ENCODE data around the gene ACAT2. TPM values are rescaled to one million over a fixed set of nuclear protein-coding genes. Genes with fewer than 3 reads are reported as not detected.

The ACAT2 gene
- total RNA-seq, 4 donors from 2014 or later = 0.59 to 4.6 (median 2.4) TPM

DNA sequence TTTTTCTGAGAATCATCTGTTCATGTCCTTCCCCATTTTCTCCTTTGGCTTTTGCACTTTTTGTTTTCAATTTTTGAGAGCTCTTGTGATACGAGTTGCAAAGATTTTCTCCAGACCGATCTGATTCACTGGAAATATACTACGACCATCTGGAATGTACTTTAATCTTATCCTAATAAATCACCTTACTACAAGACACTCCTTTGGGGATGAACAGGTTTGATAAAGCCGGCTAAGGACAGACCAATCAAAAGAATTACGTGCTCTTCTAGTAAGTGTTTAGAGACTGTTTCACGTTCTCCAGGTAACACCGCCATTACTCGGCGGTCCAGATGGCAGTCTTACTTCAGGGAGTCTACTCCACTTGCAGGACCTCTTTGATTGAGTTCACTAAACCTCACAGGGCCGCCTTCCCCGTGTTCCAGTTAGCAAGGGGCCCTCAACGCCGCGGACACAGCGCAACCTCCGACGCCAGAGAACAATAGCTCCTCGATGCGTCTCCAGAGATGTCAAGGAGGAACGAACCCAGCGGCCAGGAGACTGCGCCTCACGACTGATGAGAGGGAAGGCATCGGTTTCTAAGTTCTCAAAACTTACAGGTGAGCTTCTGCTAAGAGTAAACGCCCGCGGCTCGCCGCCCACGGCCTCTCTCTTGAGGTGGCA lies 35.5 kb upstream of the ACAT2 start:
- peaks cover 42 to 45% of the 10 kb centered on the region in 2 donors for H3K4me1 ChIP-seq
- no peak for DNase-seq
- intact Hi-C loops (cut with DNase I; ENCODE audit: low total_unique reads) = loop anchor here (2.0 kb wide), 1 partner anchor 36 kb away; the partner anchor contains the start of gene ACAT2

DNA sequence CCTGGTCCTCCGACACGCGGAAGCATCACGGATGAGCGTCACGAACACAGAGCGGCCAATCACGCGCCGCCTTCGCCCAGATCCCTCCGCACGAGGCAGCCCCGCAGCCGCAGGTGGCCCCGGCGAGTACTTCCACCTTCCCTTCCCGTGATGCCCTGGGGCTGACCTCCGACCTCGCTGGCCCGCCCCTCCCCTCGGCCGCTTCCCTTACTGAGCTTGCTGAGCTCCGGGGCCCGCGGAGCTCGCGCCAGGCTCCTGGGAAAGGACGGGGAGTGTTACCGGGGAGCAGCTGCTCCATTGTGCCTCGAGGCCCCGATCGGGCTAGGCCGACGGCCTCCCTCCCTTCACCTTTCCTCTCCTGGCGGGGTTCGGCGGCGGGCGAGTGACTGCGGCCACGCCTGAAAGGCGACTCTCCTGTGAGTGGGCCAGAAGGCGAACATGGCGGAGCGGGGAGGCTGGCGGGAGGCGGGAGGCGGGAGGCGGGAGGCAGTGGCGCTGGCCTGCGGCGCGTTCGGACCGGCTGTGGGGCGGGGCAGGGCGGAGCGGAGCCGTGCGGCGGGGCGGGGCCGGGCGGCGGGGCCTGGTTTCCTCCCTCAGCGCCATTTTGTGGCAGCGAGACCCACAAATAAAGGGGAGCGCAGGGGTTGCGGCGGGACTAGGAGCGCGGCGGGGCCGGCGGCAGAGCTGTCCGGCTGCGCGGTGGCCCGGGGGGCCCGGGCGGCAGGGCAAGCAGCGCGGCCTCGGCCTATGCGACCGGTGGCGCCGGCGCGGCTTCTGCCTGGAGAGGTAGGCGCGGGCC lies 34.7 kb upstream of the ACAT2 start, which contains the start of gene WTAP:
TSS of gene WTAP (plus strand) at position 589 of the 799 bp plus-strand sequence. CDS start 8,760 bp downstream, outside the sequence.
- Histone ChIP-seq H3K27me3 (no peaks in the 10 kb centered on the region), H3K9me3 (no peaks in the 10 kb centered on the region), H3K4me1 (peaks cover 49 to 50% of the 10 kb centered on the region in 2 donors), H3K4me3 (peak within 1 kb of the TSS; percentile 86 to 99 (median 90)), H3K36me3 (no peaks in the 10 kb centered on the region), H3K27ac (peak within 1 kb of the TSS; percentile 99 to 100 (median 99))
- DNase-seq (peak; percentile 97 to 98), ATAC-seq (peak; percentile 82 to 88)
- intact Hi-C loops (cut with DNase I; ENCODE audit: low total_unique reads) = loop anchor here (1.0 to 2.0 kb wide), 3 partner anchors 34 to 62 kb away; partner anchors contain the start of genes ACAT2, SOD2 and TCP1
- TF ChIP-seq CTCF (IDR thresholded peaks at IDR 0.05 in 4 of 5, conservative IDR thresholded peaks at IDR 0.05 in 1 of 5) = peak in 1 of 5 experiments; percentile 40
- TF ChIP-seq POLR2A (IDR thresholded peaks at IDR 0.05) = peak; percentile 75 to 93
- in situ Hi-C loops (cut with MboI; ENCODE audit: low sequenced_read_pairs in 4 of 4) = loop anchor here in 1 of 4 donors (5.0 kb wide), 1 partner anchor 65 kb away; the partner anchor contains the start of gene MRPL18

More for the DNA sequence above, 35.5 kb upstream of the ACAT2 start:
- TF ChIP-seq POLR2A (IDR thresholded peaks at IDR 0.05) (peak; percentile 80 to 81), CTCF (IDR thresholded peaks at IDR 0.05 in 4 of 5, conservative IDR thresholded peaks at IDR 0.05 in 1 of 5) (no peak)
- Histone ChIP-seq H3K36me3 (no peaks in the 10 kb centered on the region), H3K4me3 (peak overlapping the region; percentile 86 to 99 (median 90)), H3K27me3 (no peaks in the 10 kb centered on the region), H3K9me3 (no peaks in the 10 kb centered on the region), H3K27ac (peak overlapping the region; percentile 99 to 100 (median 99))
- peak; percentile 1 to 5 for ATAC-seq
- in situ Hi-C loops (cut with MboI; ENCODE audit: low sequenced_read_pairs in 4 of 4) = loop anchor here in 1 of 4 donors (5.0 kb wide), 1 partner anchor 66 kb away; the partner anchor contains the start of gene MRPL18

- ATAC-seq (peak; percentile 38), DNase-seq (no peak)
- intact Hi-C loops (cut with DNase I; ENCODE audit: low total_unique reads) = loop anchor here (1.0 to 2.0 kb wide), 3 partner anchors 35 to 61 kb away; partner anchors contain the start of genes ACAT2, SOD2 and TCP1
- Histone ChIP-seq H3K36me3 (no peaks in the 10 kb centered on the region), H3K27ac (peak overlapping the region; percentile 99 to 100 (median 99)), H3K9me3 (no peaks in the 10 kb centered on the region), H3K27me3 (no peaks in the 10 kb centered on the region), H3K4me1 (peaks cover 57% of the 10 kb centered on the region in 2 donors), H3K4me3 (peak overlapping the region; percentile 86 to 99 (median 90))
- in situ Hi-C loops (cut with MboI; ENCODE audit: low sequenced_read_pairs in 4 of 4) = loop anchor here in 1 of 4 donors (5.0 kb wide), 1 partner anchor 64 kb away; the partner anchor contains the start of gene MRPL18
- TF ChIP-seq POLR2A (IDR thresholded peaks at IDR 0.05) = no peak
These were observed 34.0 kb upstream of the ACAT2 start for GRCh38 chr6:159727717-159728445.

DNA sequence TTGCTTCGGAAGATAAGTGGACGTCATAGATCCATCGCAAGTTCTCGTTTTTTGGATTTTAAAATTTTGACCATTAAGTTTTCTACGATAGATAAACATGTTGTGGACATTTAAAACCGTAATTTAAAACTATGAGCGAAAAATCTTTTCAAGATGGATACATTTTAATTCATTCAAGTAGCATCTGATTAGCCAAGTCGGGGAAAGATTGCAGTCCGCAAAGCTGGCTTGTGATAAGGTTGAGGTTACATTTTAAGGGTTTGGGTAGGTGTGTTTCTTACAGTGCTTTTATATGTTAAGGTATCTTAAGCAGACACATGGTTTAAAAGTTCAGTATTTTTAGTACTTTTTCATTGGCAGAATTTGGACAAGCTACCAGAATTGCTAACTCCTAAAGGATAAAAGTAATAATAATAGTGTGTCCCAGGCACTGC lies 33.3 kb upstream of the ACAT2 start:
- intact Hi-C loops (cut with DNase I; ENCODE audit: low total_unique reads) (no loop called here), in situ Hi-C loops (cut with MboI; ENCODE audit: low sequenced_read_pairs in 4 of 4) (loop anchor here in 1 of 4 donors (5.0 kb wide), 1 partner anchor 64 kb away; the partner anchor contains the start of gene MRPL18)
- H3K27me3 ChIP-seq = no peaks in the 10 kb centered on the region
- no peak for DNase-seq
- no peaks in the 10 kb centered on the region for H3K36me3 ChIP-seq
- H3K4me3 ChIP-seq = peak overlapping the region; percentile 86 to 99 (median 90)
- H3K27ac ChIP-seq = peak overlapping the region; percentile 99 to 100 (median 99)
- peaks cover 57 to 64% of the 10 kb centered on the region in 2 donors for H3K4me1 ChIP-seq
- TF ChIP-seq CTCF (IDR thresholded peaks at IDR 0.05 in 4 of 5, conservative IDR thresholded peaks at IDR 0.05 in 1 of 5) = no peak
- TF ChIP-seq POLR2A (IDR thresholded peaks at IDR 0.05) = no peak
- H3K9me3 ChIP-seq = no peaks in the 10 kb centered on the region
- ATAC-seq = no peak
